Mesothelial cell of epicardium (in vitro differentiated cells): Measurements from ENCODE around the gene SPHK2. TPM values are rescaled to one million over a fixed set of nuclear protein-coding genes. Genes with fewer than 3 reads are reported as not detected.
"Not testable (repeated sequence)": the region's sequence is repeated elsewhere in the genome, so short reads cannot be mapped to it uniquely, and the experiment has no call there.

Experiments
- DNase-seq, 2 experiments: peaks; one replicate each; pipeline ENCODE4 v3.0.0; 2021; ENCODE audit warnings: low spot score in 2 of 2; ENCODE audit not compliant: unreplicated experiment in 2 of 2
- H3K27ac Mint-ChIP-seq: 2 replicates; pipeline ENCODE4 v1.8.0; 2021; ENCODE audit warnings: mixed read lengths
- H3K27me3 Mint-ChIP-seq: 2 replicates; pipeline ENCODE4 v1.8.0; 2021; ENCODE audit warnings: low read depth, mixed read lengths
- H3K36me3 Mint-ChIP-seq: 2 replicates; pipeline ENCODE4 v1.8.0; 2021; ENCODE audit warnings: mixed read lengths
- H3K4me1 Mint-ChIP-seq: 2 replicates; pipeline ENCODE4 v1.8.0; 2021; ENCODE audit warnings: mixed read lengths
- H3K4me3 Mint-ChIP-seq: 2 replicates; pipeline ENCODE4 v1.8.0; 2021; ENCODE audit warnings: mild to moderate bottlenecking, moderate library complexity, mixed read lengths
- H3K9me3 Mint-ChIP-seq: 2 replicates; pipeline ENCODE4 v1.8.0; 2021; ENCODE audit warnings: mixed read lengths
- CTCF ChIP-seq: fragments of 200-600 bp; sonication (generic); IDR thresholded peaks from one replicate; pipeline ENCODE4 v1.5.0; 2021; ENCODE audit warnings: antibody characterized with exemption; ENCODE audit not compliant: unreplicated experiment
- total RNA-seq: library from RNA; stranded (reverse); gene quantifications from 3 replicates; pipeline ENCODE4 v1.2.1, GENCODE V29; 2021

Gene SPHK2
- total RNA-seq, 1 donor from 2014 or later = 27.7 TPM

DNA sequence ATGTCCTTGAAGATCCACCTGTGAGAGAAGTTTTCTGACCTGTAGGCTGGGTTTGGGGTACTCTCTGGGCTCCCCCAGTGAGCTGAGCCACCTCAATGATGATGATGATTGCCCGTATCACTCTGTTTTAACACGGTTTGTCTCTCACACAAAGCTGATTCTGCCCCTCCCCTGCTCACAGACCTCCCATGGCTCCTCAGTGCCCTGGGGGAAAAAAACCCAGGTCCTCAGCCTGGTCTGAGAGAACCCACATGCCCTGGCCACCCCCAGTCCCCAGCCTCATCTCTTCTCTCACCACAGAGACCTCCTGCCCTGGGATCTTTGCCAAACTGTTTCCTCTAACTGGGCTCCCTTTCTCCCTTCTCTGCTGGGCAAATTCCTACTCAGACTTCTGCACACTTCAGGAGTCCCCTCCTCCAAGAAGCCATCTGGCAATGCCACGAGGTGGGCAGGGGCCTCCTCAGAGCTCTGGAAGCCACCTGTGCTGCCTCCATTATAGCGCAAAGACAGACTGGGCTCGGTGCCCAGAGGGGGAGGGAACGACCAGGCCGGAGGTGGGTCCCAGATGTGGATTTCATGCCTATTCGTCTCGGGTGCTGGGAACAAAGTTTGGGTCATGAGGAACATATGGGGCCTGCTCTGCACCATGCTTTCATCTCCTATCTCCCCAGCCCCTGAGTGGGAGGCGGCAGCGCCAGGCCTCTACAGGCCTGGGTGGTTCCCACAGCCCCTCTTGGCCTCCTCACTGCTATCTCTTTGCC is 35.2 kb downstream of the SPHK2 start:
- DNase-seq = no peak
- H3K4me3 Mint-ChIP-seq = no peak overlapping the region
- peak overlapping the region; percentile 79 for H3K27ac Mint-ChIP-seq
- peaks cover 17% of the 10 kb centered on the region for H3K4me1 Mint-ChIP-seq
- no peak for TF ChIP-seq CTCF
- no peaks in the 10 kb centered on the region for H3K36me3 Mint-ChIP-seq
- no peaks in the 10 kb centered on the region for H3K9me3 Mint-ChIP-seq
- no peaks in the 10 kb centered on the region for H3K27me3 Mint-ChIP-seq

DNA sequence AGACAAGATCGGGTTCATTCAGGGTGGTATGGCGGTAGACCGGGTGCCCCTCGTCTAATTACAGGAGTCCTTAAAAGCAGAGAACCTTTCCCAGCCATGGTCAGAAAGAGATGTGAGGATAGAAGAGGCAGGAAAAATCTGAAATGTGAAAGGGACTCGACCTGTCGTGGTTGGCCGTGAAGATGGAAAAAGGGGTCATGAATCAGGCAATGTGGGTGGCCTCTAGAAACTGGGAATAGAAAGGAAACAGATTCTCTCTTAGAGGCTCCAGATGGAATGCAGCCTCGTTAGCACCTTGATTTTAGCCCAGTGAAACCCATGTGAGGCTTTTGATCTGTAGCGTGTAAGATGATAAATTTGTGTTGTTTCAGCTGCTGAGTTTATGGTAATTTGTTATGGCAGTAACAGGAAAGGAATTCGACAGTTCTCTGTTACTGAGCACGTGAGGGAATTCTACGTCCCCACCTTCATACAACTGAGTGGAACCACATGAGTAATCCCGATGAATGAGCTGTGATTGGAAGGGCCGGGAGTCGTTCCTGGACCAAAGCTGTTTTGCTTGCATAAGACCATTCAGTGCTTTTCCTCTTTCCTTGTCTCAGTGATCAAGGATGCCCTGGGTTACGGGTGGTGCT is 37.7 kb downstream of the SPHK2 start:
- peaks cover 18% of the 10 kb centered on the region for H3K4me1 Mint-ChIP-seq
- no peaks in the 10 kb centered on the region for H3K27me3 Mint-ChIP-seq
- H3K36me3 Mint-ChIP-seq = no peaks in the 10 kb centered on the region
- H3K27ac Mint-ChIP-seq = peak overlapping the region; percentile 8
- no peak for DNase-seq
- no peak for TF ChIP-seq CTCF
- no peak overlapping the region for H3K4me3 Mint-ChIP-seq
- no peaks in the 10 kb centered on the region for H3K9me3 Mint-ChIP-seq

DNA sequence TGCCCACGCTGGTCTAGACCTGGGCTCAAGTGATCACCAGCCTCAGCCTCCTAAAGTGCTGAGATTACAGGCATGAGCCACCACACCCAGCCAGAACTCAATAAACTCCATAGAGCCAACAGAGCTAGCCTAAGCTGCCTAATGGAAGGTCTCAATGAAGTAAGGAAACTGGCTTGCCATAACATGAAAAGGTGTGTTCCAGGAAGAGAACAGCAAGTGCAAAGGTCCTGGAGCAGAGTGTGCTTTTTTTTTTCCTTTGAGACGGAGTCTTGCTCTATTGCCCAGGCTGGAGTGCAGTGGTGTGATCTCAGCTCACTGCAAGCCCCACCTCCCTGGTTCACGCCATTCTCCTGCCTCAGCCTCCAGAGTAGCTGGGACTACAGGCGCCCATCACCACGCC is 38.5 kb downstream of the SPHK2 start:
- DNase-seq, H3K4me3 Mint-ChIP-seq, H3K27ac Mint-ChIP-seq, H3K9me3 Mint-ChIP-seq, H3K36me3 Mint-ChIP-seq, H3K27me3 Mint-ChIP-seq: not testable (repeated sequence)
- peaks cover 18% of the 10 kb centered on the region for H3K4me1 Mint-ChIP-seq

GRCh38 chr19:48658483-48658882 is 39.2 kb downstream of the SPHK2 start:
- TF ChIP-seq CTCF = no peak

GRCh38 chr19:48659768-48660167 is 40.5 kb downstream of the SPHK2 start:
- no peaks in the 10 kb centered on the region for H3K36me3 Mint-ChIP-seq
- DNase-seq = no peak
- no peak overlapping the region for H3K27ac Mint-ChIP-seq
- no peak overlapping the region for H3K4me3 Mint-ChIP-seq
- no peaks in the 10 kb centered on the region for H3K27me3 Mint-ChIP-seq
- H3K9me3 Mint-ChIP-seq = no peaks in the 10 kb centered on the region
- H3K4me1 Mint-ChIP-seq = peaks cover 12% of the 10 kb centered on the region
- TF ChIP-seq CTCF = no peak

More at GRCh38 chr19:48658483-48658882, 39.2 kb downstream of the SPHK2 start:
- H3K4me1 Mint-ChIP-seq = peaks cover 18% of the 10 kb centered on the region
- H3K27ac Mint-ChIP-seq = no peak overlapping the region
- no peak overlapping the region for H3K4me3 Mint-ChIP-seq
- no peak for DNase-seq
- no peaks in the 10 kb centered on the region for H3K27me3 Mint-ChIP-seq
- H3K9me3 Mint-ChIP-seq = no peaks in the 10 kb centered on the region
- H3K36me3 Mint-ChIP-seq = no peaks in the 10 kb centered on the region

DNA sequence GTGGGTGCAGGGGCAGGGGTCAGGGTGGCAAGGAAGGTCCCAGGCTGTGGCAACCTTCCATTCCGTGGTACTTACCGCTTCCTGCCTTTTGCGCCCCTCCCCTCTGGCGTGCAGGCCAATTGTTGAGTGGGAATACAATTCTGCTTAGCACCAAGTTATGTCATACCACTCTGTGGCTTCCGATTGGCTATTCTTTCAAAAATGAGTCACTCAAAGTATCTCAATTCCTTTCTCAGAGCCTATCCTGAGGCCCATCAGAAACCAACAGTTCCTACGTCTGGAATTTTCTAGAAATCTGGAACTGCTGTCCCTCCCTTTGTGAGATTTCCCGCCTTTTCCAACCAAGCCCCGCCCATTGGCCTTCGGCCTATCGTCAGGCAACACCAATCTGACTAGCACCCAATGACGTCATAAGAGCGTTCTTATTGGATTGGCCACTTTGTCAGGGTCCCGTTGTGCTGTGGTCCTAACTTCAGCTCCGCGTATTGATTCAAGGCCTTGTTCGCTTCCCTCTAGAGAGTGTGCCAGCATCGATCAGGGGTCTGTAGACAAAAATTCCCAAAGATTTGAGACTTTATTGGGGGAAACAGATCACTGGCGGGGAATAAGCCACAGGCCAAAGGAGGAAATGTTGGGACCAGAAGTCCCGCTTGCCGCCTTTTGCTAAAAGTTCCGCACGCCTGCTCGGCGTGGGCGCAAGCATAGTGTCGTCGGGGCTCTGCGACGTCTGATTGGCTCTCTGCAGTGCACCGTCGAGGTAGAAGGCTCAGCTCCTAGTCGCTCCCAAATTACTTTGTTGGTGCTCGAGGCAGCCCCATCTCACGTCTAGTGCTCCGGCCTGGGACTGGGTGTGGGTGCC is 41.8 kb downstream of the SPHK2 start:
- peak overlapping the region; percentile 27 for H3K27ac Mint-ChIP-seq
- no peaks in the 10 kb centered on the region for H3K36me3 Mint-ChIP-seq
- TF ChIP-seq CTCF = no peak
- H3K9me3 Mint-ChIP-seq = no peaks in the 10 kb centered on the region
- no peak overlapping the region for H3K4me3 Mint-ChIP-seq
- H3K27me3 Mint-ChIP-seq = no peaks in the 10 kb centered on the region
- H3K4me1 Mint-ChIP-seq = peaks cover 10% of the 10 kb centered on the region
- peak in 1 of 2 experiments; percentile 67 for DNase-seq
